Mesothelial cell of epicardium (in vitro differentiated cells): ENCODE measurements around the gene ADGRL3. TPM values are rescaled to one million over a fixed set of nuclear protein-coding genes. Genes with fewer than 3 reads are reported as not detected.
A peak's percentile ranks its signal among the peaks of the same experiment; 100 is the strongest.

Experiments used
- DNase-seq, 2 experiments: peaks; one replicate each; pipeline ENCODE4 v3.0.0; 2021; ENCODE audit warnings: low spot score in 2 of 2; ENCODE audit not compliant: unreplicated experiment in 2 of 2
- H3K27ac Mint-ChIP-seq: 2 replicates; pipeline ENCODE4 v1.8.0; 2021; ENCODE audit warnings: mixed read lengths
- H3K27me3 Mint-ChIP-seq: 2 replicates; pipeline ENCODE4 v1.8.0; 2021; ENCODE audit warnings: low read depth, mixed read lengths
- H3K36me3 Mint-ChIP-seq: 2 replicates; pipeline ENCODE4 v1.8.0; 2021; ENCODE audit warnings: mixed read lengths
- H3K4me1 Mint-ChIP-seq: 2 replicates; pipeline ENCODE4 v1.8.0; 2021; ENCODE audit warnings: mixed read lengths
- H3K4me3 Mint-ChIP-seq: 2 replicates; pipeline ENCODE4 v1.8.0; 2021; ENCODE audit warnings: mild to moderate bottlenecking, moderate library complexity, mixed read lengths
- H3K9me3 Mint-ChIP-seq: 2 replicates; pipeline ENCODE4 v1.8.0; 2021; ENCODE audit warnings: mixed read lengths
- CTCF ChIP-seq: fragments of 200-600 bp; sonication (generic); IDR thresholded peaks from one replicate; pipeline ENCODE4 v1.5.0; 2021; ENCODE audit warnings: antibody characterized with exemption; ENCODE audit not compliant: unreplicated experiment
- total RNA-seq: library from RNA; stranded (reverse); gene quantifications from 3 replicates; pipeline ENCODE4 v1.2.1, GENCODE V29; 2021

ADGRL3 gene
- total RNA-seq, 1 donor from 2014 or later: 68.3 TPM

GRCh38 chr4:61440321-61440720, 240.2 kb downstream of the ADGRL3 start:
- H3K27ac Mint-ChIP-seq: no peak overlapping the region
- peaks cover 6% of the 10 kb centered on the region for H3K9me3 Mint-ChIP-seq
- peaks cover 23% of the 10 kb centered on the region for H3K4me1 Mint-ChIP-seq
- no peak overlapping the region for H3K4me3 Mint-ChIP-seq
- no peak for TF ChIP-seq CTCF
- DNase-seq: no peak
- no peaks in the 10 kb centered on the region for H3K27me3 Mint-ChIP-seq
- peaks cover 3% of the 10 kb centered on the region for H3K36me3 Mint-ChIP-seq

- Mint-ChIP-seq H3K27ac (no peak overlapping the region), H3K36me3 (peaks cover 3% of the 10 kb centered on the region), H3K4me3 (no peak overlapping the region), H3K4me1 (peaks cover 28% of the 10 kb centered on the region), H3K9me3 (peaks cover 6% of the 10 kb centered on the region), H3K27me3 (no peaks in the 10 kb centered on the region)
- no peak for TF ChIP-seq CTCF
- no peak for DNase-seq
Observed at GRCh38 chr4:61442936-61443335, 242.8 kb downstream of the ADGRL3 start.

- Mint-ChIP-seq H3K27ac (peak overlapping the region; percentile 33), H3K4me3 (no peak overlapping the region), H3K4me1 (peaks cover 33% of the 10 kb centered on the region), H3K36me3 (peaks cover 3% of the 10 kb centered on the region), H3K27me3 (no peaks in the 10 kb centered on the region), H3K9me3 (peaks cover 6% of the 10 kb centered on the region)
- TF ChIP-seq CTCF: no peak
- no peak for DNase-seq
Observed at GRCh38 chr4:61443813-61444510, 243.8 kb downstream of the ADGRL3 start.

- H3K27ac Mint-ChIP-seq: peak overlapping the region; percentile 37
- H3K4me1 Mint-ChIP-seq: peaks cover 33% of the 10 kb centered on the region
- no peak overlapping the region for H3K4me3 Mint-ChIP-seq
- peaks cover 6% of the 10 kb centered on the region for H3K9me3 Mint-ChIP-seq
- H3K36me3 Mint-ChIP-seq: no peaks in the 10 kb centered on the region
- no peak for DNase-seq
- no peaks in the 10 kb centered on the region for H3K27me3 Mint-ChIP-seq
- no peak for TF ChIP-seq CTCF
Observed at GRCh38 chr4:61445374-61446063, 245.4 kb downstream of the ADGRL3 start.

- peaks cover 33% of the 10 kb centered on the region for H3K4me1 Mint-ChIP-seq
- no peak for DNase-seq
- TF ChIP-seq CTCF: no peak
- peaks cover 6% of the 10 kb centered on the region for H3K9me3 Mint-ChIP-seq
- H3K27ac Mint-ChIP-seq: no peak overlapping the region
- H3K27me3 Mint-ChIP-seq: no peaks in the 10 kb centered on the region
- H3K36me3 Mint-ChIP-seq: no peaks in the 10 kb centered on the region
- H3K4me3 Mint-ChIP-seq: no peak overlapping the region
Observed at GRCh38 chr4:61446941-61447340, 246.8 kb downstream of the ADGRL3 start.
